ENCODE data around the gene OR2F1. TPM values are rescaled to one million over a fixed set of nuclear protein-coding genes. Genes with fewer than 3 reads are reported as not detected.

The OR2F1 gene
- total RNA-seq, 1 donor, result 0.72 TPM

DNA sequence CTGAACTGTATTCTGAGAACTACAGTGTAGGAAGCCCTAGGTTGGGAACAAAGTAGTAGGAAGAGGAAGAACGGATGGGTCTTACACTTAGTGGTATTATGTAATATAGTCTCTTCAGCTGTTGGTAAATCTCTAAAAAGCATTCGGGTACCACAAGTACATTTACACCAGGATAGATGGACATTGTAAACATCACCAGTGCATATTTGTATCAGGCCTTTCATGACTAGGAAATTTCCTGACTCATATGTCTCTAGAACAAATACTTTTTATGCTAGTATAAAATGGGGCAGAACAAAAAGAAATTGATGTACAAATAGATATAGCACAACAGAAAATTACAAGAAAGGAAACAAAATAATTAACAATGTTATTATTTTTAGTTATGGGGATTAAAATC is 23.9 kb downstream of the OR2F1 start:
- no peaks in the 10 kb centered on the region for H4K20me1 ChIP-seq (ENCODE audit: insufficient read depth, low read length)
- TF ChIP-seq, protein P1, sequence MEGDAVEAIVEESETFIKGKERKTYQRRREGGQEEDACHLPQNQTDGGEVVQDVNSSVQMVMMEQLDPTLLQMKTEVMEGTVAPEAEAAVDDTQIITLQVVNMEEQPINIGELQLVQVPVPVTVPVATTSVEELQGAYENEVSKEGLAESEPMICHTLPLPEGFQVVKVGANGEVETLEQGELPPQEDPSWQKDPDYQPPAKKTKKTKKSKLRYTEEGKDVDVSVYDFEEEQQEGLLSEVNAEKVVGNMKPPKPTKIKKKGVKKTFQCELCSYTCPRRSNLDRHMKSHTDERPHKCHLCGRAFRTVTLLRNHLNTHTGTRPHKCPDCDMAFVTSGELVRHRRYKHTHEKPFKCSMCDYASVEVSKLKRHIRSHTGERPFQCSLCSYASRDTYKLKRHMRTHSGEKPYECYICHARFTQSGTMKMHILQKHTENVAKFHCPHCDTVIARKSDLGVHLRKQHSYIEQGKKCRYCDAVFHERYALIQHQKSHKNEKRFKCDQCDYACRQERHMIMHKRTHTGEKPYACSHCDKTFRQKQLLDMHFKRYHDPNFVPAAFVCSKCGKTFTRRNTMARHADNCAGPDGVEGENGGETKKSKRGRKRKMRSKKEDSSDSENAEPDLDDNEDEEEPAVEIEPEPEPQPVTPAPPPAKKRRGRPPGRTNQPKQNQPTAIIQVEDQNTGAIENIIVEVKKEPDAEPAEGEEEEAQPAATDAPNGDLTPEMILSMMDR (IDR thresholded peaks at IDR 0.05; ENCODE audit: extremely low read depth, low read depth, low read length), result no peak
- H3K4me1 ChIP-seq (ENCODE audit: insufficient read depth, low read length), result peaks cover 23% of the 10 kb centered on the region
- H3K36me3 ChIP-seq (ENCODE audit: insufficient read depth, low read length), result no peaks in the 10 kb centered on the region
- H2AFZ ChIP-seq (ENCODE audit: low read length), result no peak overlapping the region
- no peaks in the 10 kb centered on the region for H3K9me3 ChIP-seq (ENCODE audit: low read depth, low read length)
- no peak for DNase-seq (ENCODE audit: insufficient read length, low spot score, missing footprints)
- no peak overlapping the region for H3K4me2 ChIP-seq (ENCODE audit: insufficient read depth, low read length)
- H3K79me2 ChIP-seq (ENCODE audit: insufficient read depth, low read length), result no peaks in the 10 kb centered on the region
- H3K27ac ChIP-seq (ENCODE audit: low read depth, low read length), result no peak overlapping the region
- H3K27me3 ChIP-seq (ENCODE audit: insufficient read depth, low read length), result no peaks in the 10 kb centered on the region
- no peak overlapping the region for H3K4me3 ChIP-seq (ENCODE audit: insufficient read depth, low read length)

DNA sequence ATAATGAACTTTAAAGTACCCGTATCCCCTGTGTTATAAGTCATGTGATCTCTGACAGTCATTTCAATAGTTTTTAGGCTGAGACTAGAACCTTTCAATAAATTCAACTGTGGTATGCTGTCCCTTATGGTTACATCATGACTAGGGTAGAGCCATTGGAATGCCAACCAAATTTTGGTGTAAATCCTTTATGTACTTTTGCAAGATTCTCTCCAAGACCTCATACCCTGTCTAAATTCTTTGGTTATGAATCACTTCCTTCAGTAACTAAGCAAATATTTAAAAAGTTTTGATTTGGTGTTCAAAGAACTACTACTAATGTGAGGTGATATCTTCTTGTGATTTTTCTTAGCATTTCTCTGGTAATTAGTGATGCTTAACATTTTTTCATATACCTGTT is 24.7 kb downstream of the OR2F1 start:
- DNase-seq (ENCODE audit: insufficient read length, low spot score, missing footprints), result peak; percentile 67
- TF ChIP-seq, protein P1 (IDR thresholded peaks at IDR 0.05; ENCODE audit: extremely low read depth, low read depth, low read length), result no peak
- Histone ChIP-seq H3K79me2 (ENCODE audit: insufficient read depth, low read length) (no peaks in the 10 kb centered on the region), H3K9me3 (ENCODE audit: low read depth, low read length) (no peaks in the 10 kb centered on the region), H4K20me1 (ENCODE audit: insufficient read depth, low read length) (no peaks in the 10 kb centered on the region), H3K27me3 (ENCODE audit: insufficient read depth, low read length) (no peaks in the 10 kb centered on the region), H3K4me2 (ENCODE audit: insufficient read depth, low read length) (peak overlapping the region; percentile 11), H3K4me1 (ENCODE audit: insufficient read depth, low read length) (peaks cover 19% of the 10 kb centered on the region), H3K27ac (ENCODE audit: low read depth, low read length) (peak overlapping the region; percentile 53), H3K4me3 (ENCODE audit: insufficient read depth, low read length) (no peak overlapping the region), H3K36me3 (ENCODE audit: insufficient read depth, low read length) (no peaks in the 10 kb centered on the region), H2AFZ (ENCODE audit: low read length) (no peak overlapping the region)

DNA sequence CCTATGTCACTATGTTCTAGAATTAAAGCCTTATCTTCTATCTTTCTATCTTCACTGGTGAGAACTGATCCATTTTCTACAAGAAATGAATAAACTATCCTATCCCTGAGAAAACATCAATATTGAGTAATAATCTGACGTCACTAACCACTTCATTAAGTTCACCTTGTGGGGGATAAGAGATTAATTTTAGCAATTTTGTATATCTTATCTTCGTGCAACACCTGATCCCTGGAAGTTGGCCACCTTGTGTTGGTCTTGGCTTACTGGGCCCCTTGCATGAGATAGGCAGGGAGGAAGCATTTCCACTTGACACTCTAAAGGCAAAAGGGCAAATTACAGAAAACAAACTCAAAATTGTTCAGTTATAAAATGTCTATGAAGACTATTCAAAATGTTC is 25.4 kb downstream of the OR2F1 start:
- Histone ChIP-seq H2AFZ (ENCODE audit: low read length) (no peak overlapping the region), H3K4me1 (ENCODE audit: insufficient read depth, low read length) (peaks cover 15% of the 10 kb centered on the region), H3K4me2 (ENCODE audit: insufficient read depth, low read length) (no peak overlapping the region), H3K36me3 (ENCODE audit: insufficient read depth, low read length) (no peaks in the 10 kb centered on the region), H3K9me3 (ENCODE audit: low read depth, low read length) (no peaks in the 10 kb centered on the region), H4K20me1 (ENCODE audit: insufficient read depth, low read length) (no peaks in the 10 kb centered on the region), H3K27me3 (ENCODE audit: insufficient read depth, low read length) (no peaks in the 10 kb centered on the region), H3K4me3 (ENCODE audit: insufficient read depth, low read length) (no peak overlapping the region), H3K27ac (ENCODE audit: low read depth, low read length) (peak overlapping the region; percentile 53), H3K79me2 (ENCODE audit: insufficient read depth, low read length) (no peaks in the 10 kb centered on the region)
- TF ChIP-seq, protein P1 (IDR thresholded peaks at IDR 0.05; ENCODE audit: extremely low read depth, low read depth, low read length), result no peak
- DNase-seq (ENCODE audit: insufficient read length, low spot score, missing footprints), result no peak

DNA sequence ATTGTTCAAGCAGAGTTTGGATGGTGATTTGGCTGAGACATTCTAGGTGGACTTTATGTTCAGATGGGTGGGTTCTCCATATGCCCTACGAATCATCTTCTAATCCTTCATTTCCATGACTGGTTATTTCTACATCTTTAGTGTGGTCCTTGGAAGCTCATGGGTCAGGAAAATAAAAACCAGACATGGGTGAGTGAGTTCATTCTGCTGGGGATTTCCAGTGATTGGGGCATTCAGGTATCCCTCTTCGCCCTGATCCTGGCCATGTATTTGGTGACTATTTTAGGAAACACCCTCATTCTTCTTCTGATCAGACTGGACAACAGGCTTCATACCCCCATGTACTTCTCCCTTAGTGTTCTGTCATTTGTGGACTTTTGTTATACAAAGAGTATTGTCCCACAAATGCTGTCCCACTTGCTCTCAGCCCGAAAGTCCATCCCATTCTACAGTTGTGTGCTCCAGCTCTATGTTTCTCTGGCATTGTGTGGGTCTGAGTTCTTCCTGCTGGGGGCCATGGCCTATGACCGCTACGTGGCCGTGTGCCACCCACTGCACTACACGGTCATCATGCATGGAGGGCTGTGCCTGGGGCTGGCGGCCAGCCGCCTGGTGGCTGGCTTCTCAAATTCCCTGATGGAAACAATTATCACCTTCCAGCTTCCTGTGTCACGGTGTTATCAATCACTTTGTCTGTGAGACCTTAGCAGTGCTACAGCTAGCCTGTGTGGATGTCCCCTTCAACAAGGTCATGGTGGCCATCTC is 26.3 kb downstream of the OR2F1 start:
- H2AFZ ChIP-seq (ENCODE audit: low read length), result no peak overlapping the region
- TF ChIP-seq, protein P1 (IDR thresholded peaks at IDR 0.05; ENCODE audit: extremely low read depth, low read depth, low read length), result no peak
- peak; percentile 62 for DNase-seq (ENCODE audit: insufficient read length, low spot score, missing footprints)

More for the DNA sequence above, 26.3 kb downstream of the OR2F1 start:
- H3K9me3 ChIP-seq (ENCODE audit: low read depth, low read length), result no peaks in the 10 kb centered on the region
- H3K4me2 ChIP-seq (ENCODE audit: insufficient read depth, low read length), result no peak overlapping the region
- no peaks in the 10 kb centered on the region for H3K79me2 ChIP-seq (ENCODE audit: insufficient read depth, low read length)
- H3K27ac ChIP-seq (ENCODE audit: low read depth, low read length), result no peak overlapping the region
- no peaks in the 10 kb centered on the region for H3K27me3 ChIP-seq (ENCODE audit: insufficient read depth, low read length)
- peaks cover 15% of the 10 kb centered on the region for H3K4me1 ChIP-seq (ENCODE audit: insufficient read depth, low read length)
- H4K20me1 ChIP-seq (ENCODE audit: insufficient read depth, low read length), result no peaks in the 10 kb centered on the region
- H3K36me3 ChIP-seq (ENCODE audit: insufficient read depth, low read length), result no peaks in the 10 kb centered on the region
- H3K4me3 ChIP-seq (ENCODE audit: insufficient read depth, low read length), result no peak overlapping the region
